Activated B cell treated with CpG ODN at 0.5 μM for 24 hours (primary cell): ENCODE results near the gene MYOF. TPM values are rescaled to one million over a fixed set of nuclear protein-coding genes. Genes with fewer than 3 reads are reported as not detected.

Source experiments
- ATAC-seq: fragments of 200-7000 bp; cut with Tn5 transposase; one replicate; pipeline ENCODE4 v1.10.0; 2021; ENCODE audit warnings: low read depth, mild to moderate bottlenecking, moderate library complexity
- CTCF ChIA-PET: fragments of 350-600 bp; sonication (Branson Sonifier 250); formaldehyde crosslinking; loops from one replicate; lab custom pipeline; 2021; ENCODE audit warnings: antibody characterized with exemption; lab: Charles Lee
- POLR2A ChIA-PET: fragments of 350-600 bp; sonication (Branson Sonifier 250); formaldehyde crosslinking; loops from one replicate; lab custom pipeline; 2021; ENCODE audit warnings: antibody characterized with exemption; lab: Charles Lee
- DNase-seq: peaks from one replicate; pipeline ENCODE4 v3.0.0; 2022
- H3K27ac Mint-ChIP-seq: one replicate; pipeline ENCODE4 v1.8.0; 2020; ENCODE audit warnings: mixed read lengths
- H3K27me3 Mint-ChIP-seq: one replicate; pipeline ENCODE4 v1.8.0; 2021; ENCODE audit warnings: mixed read lengths
- H3K36me3 Mint-ChIP-seq: one replicate; pipeline ENCODE4 v1.8.0; 2021; ENCODE audit warnings: low read depth, mixed read lengths
- H3K4me1 Mint-ChIP-seq: one replicate; pipeline ENCODE4 v1.8.0; 2021; ENCODE audit warnings: mixed read lengths
- H3K4me3 Mint-ChIP-seq: one replicate; pipeline ENCODE4 v1.8.0; 2020; ENCODE audit warnings: mild to moderate bottlenecking, mixed read lengths
- H3K9me3 Mint-ChIP-seq: one replicate; pipeline ENCODE4 v1.8.0; 2020; ENCODE audit warnings: mixed read lengths
- intact Hi-C: fragments of 100-400 bp; cut with micrococcal nuclease; formaldehyde crosslinking; loops from one replicate; pipeline ENCODE4 v1.15.1; 2024
- total RNA-seq: library from RNA; stranded (reverse); gene quantifications from 2 replicates; pipeline ENCODE4 v1.2.3, GENCODE V29; 2022
- TF ChIP-seq, protein P1 (sequence below): fragments of 200-600 bp; IDR thresholded peaks from one replicate; pipeline ENCODE4 v1.8.0; 2022; ENCODE audit warnings: antibody characterized with exemption, mild to moderate bottlenecking

MYOF gene
- total RNA-seq, 1 donor from 2014 or later: 0.09 TPM

DNA sequence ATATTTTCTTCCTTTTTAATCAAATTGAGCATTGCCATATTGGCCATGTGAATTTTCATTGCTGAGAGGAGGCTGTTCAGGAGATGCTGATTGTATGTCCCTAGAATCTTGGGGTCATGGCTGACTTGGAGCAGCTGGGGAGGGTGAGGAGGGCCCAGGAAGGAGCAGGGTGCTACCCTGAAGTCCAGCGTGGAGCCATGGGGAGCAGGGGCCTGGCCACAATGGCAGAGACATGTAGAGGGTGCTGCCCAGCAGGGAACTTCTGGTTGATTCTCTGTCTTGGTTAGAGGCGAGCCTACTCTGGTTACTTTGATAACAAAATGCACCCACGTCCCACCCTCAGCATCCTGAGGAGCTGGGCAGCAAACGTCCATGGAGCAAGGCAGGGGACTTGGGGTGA is 186.0 kb downstream of the MYOF start:
- DNase-seq (no peak), ATAC-seq (no peak)
- intact Hi-C loops: no loop called here
- peaks cover 3% of the 10 kb centered on the region for H3K27me3 Mint-ChIP-seq
- H3K27ac Mint-ChIP-seq: no peak overlapping the region
- no peaks in the 10 kb centered on the region for H3K4me1 Mint-ChIP-seq
- ChIA-PET POLR2A (no interaction called here), CTCF (interaction anchor here (0.8 kb wide), 1 partner anchor 411 kb away, joined by 5 read pairs; no protein-coding TSS in a partner anchor)
- TF ChIP-seq, protein P1, sequence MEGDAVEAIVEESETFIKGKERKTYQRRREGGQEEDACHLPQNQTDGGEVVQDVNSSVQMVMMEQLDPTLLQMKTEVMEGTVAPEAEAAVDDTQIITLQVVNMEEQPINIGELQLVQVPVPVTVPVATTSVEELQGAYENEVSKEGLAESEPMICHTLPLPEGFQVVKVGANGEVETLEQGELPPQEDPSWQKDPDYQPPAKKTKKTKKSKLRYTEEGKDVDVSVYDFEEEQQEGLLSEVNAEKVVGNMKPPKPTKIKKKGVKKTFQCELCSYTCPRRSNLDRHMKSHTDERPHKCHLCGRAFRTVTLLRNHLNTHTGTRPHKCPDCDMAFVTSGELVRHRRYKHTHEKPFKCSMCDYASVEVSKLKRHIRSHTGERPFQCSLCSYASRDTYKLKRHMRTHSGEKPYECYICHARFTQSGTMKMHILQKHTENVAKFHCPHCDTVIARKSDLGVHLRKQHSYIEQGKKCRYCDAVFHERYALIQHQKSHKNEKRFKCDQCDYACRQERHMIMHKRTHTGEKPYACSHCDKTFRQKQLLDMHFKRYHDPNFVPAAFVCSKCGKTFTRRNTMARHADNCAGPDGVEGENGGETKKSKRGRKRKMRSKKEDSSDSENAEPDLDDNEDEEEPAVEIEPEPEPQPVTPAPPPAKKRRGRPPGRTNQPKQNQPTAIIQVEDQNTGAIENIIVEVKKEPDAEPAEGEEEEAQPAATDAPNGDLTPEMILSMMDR: no peak
- no peaks in the 10 kb centered on the region for H3K9me3 Mint-ChIP-seq
- H3K36me3 Mint-ChIP-seq: no peaks in the 10 kb centered on the region
- no peak overlapping the region for H3K4me3 Mint-ChIP-seq

- H3K27ac Mint-ChIP-seq: no peak overlapping the region
- H3K4me3 Mint-ChIP-seq: no peak overlapping the region
- POLR2A ChIA-PET: no interaction called here
- no peaks in the 10 kb centered on the region for H3K9me3 Mint-ChIP-seq
- no peaks in the 10 kb centered on the region for H3K36me3 Mint-ChIP-seq
- no peaks in the 10 kb centered on the region for H3K27me3 Mint-ChIP-seq
- intact Hi-C loops: no loop called here
- no peaks in the 10 kb centered on the region for H3K4me1 Mint-ChIP-seq
- CTCF ChIA-PET: no interaction called here
- TF ChIP-seq, protein P1: no peak
- no peak for ATAC-seq
- no peak for DNase-seq
Measured at GRCh38 chr10:93293999-93294398, 188.1 kb downstream of the MYOF start.

GRCh38 chr10:93290661-93291354 is 191.3 kb downstream of the MYOF start:
- no peaks in the 10 kb centered on the region for H3K27me3 Mint-ChIP-seq
- TF ChIP-seq, protein P1: no peak
- no peak overlapping the region for H3K27ac Mint-ChIP-seq
- intact Hi-C loops: no loop called here
- no peak for DNase-seq
- CTCF ChIA-PET: interaction anchor here (0.6 to 1.9 kb wide), 4 partner anchors 110 to 215 kb away, joined by 3 to 8 read pairs (median 4); no protein-coding TSS in a partner anchor
- no peaks in the 10 kb centered on the region for H3K4me1 Mint-ChIP-seq
- H3K4me3 Mint-ChIP-seq: no peak overlapping the region
- no peaks in the 10 kb centered on the region for H3K9me3 Mint-ChIP-seq
- POLR2A ChIA-PET: no interaction called here
- ATAC-seq: no peak
- no peaks in the 10 kb centered on the region for H3K36me3 Mint-ChIP-seq

GRCh38 chr10:93288679-93289634 is 193.2 kb downstream of the MYOF start:
- ChIA-PET POLR2A (interaction anchor here (0.6 kb wide), 1 partner anchor 173 kb away, joined by 4 read pairs; no protein-coding TSS in a partner anchor), CTCF (interaction anchor here (1.3 kb wide), 1 partner anchor 326 kb away, joined by 4 read pairs; no protein-coding TSS in a partner anchor)
- DNase-seq: peak; percentile 19

More at GRCh38 chr10:93288679-93289634, 193.2 kb downstream of the MYOF start:
- H3K4me1 Mint-ChIP-seq: no peaks in the 10 kb centered on the region
- intact Hi-C loops: loop anchor here (1.0 to 10.0 kb wide), 5 partner anchors 174 to 404 kb away; partner anchors contain the start of gene MYOF
- H3K9me3 Mint-ChIP-seq: no peaks in the 10 kb centered on the region
- TF ChIP-seq, protein P1: peak; percentile 62
- H3K27me3 Mint-ChIP-seq: no peaks in the 10 kb centered on the region
- ATAC-seq: no peak
- no peak overlapping the region for H3K27ac Mint-ChIP-seq
- no peak overlapping the region for H3K4me3 Mint-ChIP-seq
- H3K36me3 Mint-ChIP-seq: no peaks in the 10 kb centered on the region
